ENCODE results near the gene GATAD2B.

The GATAD2B gene

DNA sequence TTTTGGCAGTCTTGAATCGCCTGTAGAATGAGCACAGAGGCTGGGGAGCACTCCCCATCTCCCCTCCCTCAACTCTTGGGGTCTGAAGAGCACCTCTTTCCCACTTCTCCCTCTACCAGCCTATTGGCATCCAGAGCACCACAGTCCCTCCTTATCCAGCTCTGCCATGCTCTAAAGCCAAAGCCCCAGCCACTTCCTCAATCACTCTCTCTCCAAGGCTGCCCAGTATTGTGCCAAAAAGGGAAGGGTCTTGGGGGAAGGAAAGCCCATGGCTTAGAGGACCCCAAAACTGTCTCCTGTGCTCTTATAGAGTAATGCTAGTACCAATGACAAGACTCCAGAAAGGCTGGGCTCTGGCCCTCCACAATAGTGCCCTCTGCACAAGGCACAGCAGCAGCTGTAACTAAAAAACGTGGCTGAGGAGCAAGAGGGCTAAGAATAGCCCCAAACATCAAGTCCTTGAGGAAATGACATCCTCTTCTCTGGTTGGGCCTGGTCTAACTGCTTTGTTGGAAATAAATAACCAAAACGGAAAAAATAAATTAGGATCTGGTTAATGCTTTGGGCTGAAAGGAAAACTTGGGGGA, 119.2 kb downstream of the GATAD2B start (continued):
- TF ChIP-seq ZNF366 (tag by site-specific recombination; conservative IDR thresholded peaks at IDR 0.05), result no peak
- TF ChIP-seq, protein P1, sequence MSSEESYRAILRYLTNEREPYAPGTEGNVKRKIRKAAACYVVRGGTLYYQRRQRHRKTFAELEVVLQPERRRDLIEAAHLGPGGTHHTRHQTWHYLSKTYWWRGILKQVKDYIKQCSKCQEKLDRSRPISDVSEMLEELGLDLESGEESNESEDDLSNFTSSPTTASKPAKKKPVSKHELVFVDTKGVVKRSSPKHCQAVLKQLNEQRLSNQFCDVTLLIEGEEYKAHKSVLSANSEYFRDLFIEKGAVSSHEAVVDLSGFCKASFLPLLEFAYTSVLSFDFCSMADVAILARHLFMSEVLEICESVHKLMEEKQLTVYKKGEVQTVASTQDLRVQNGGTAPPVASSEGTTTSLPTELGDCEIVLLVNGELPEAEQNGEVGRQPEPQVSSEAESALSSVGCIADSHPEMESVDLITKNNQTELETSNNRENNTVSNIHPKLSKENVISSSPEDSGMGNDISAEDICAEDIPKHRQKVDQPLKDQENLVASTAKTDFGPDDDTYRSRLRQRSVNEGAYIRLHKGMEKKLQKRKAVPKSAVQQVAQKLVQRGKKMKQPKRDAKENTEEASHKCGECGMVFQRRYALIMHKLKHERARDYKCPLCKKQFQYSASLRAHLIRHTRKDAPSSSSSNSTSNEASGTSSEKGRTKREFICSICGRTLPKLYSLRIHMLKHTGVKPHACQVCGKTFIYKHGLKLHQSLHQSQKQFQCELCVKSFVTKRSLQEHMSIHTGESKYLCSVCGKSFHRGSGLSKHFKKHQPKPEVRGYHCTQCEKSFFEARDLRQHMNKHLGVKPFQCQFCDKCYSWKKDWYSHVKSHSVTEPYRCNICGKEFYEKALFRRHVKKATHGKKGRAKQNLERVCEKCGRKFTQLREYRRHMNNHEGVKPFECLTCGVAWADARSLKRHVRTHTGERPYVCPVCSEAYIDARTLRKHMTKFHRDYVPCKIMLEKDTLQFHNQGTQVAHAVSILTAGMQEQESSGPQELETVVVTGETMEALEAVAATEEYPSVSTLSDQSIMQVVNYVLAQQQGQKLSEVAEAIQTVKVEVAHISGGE (tag by site-specific recombination; conservative IDR thresholded peaks at IDR 0.05; ENCODE audit: low read depth), result no peak
- TF ChIP-seq, protein P2, sequence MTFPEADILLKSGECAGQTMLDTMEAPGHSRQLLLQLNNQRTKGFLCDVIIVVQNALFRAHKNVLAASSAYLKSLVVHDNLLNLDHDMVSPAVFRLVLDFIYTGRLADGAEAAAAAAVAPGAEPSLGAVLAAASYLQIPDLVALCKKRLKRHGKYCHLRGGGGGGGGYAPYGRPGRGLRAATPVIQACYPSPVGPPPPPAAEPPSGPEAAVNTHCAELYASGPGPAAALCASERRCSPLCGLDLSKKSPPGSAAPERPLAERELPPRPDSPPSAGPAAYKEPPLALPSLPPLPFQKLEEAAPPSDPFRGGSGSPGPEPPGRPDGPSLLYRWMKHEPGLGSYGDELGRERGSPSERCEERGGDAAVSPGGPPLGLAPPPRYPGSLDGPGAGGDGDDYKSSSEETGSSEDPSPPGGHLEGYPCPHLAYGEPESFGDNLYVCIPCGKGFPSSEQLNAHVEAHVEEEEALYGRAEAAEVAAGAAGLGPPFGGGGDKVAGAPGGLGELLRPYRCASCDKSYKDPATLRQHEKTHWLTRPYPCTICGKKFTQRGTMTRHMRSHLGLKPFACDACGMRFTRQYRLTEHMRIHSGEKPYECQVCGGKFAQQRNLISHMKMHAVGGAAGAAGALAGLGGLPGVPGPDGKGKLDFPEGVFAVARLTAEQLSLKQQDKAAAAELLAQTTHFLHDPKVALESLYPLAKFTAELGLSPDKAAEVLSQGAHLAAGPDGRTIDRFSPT (tag by site-specific recombination; IDR thresholded peaks at IDR 0.05), result no peak
- TF ChIP-seq SETDB1 (IDR thresholded peaks at IDR 0.05; ENCODE audit: insufficient read length, low read length), result no peak

DNA sequence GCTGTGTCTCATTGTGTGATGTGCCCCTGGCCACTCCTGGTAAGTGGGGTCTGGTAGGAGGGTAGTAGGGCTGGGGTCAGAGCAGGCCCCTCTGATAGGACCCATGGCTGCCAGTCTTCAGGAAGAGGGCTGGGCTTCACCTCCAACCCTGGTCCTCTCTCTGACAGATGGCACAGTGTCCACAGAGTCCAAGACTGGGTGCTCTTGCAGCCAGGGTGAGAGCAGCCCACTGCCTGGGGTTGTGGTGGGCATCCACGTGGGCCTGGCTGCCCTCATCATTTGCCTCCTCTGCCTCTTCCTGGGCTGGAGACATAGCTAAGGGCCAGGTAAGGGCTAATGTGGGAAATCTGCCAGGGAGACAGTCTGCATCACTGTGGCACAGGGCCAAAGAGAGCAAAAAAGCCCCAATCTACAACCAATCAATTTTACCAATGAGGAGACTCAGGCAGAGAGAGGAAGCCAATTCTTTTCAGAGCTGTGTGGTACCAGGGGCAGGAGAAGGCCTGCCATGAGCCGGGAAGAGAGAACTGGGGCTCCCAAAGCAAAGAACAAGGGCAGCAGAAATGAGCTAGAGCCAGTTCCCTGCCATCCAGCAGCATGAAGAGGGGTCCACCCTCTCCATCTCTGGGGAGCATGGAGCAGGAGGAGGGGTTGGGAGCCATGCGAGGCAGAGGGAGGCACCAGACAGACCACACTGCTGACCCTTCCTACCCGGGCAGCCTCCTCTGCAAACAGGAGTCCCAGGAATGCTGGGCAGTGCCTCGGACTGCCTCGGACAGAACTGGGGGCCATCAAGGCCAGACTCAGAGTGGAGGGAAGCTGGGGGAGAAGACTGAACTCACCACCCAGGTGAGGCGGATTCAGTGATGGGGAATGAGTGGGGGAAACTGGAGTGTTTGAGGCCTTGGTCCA, 120.7 kb downstream of the GATAD2B start:
- H3K9me3 ChIP-seq (ENCODE audit: control insufficient read depth, insufficient read depth, low read depth, low read length), result no peaks in the 10 kb centered on the region
- H3K4me1 ChIP-seq (ENCODE audit: control insufficient read depth, insufficient read depth, low read length), result no peaks in the 10 kb centered on the region
- POLR2A ChIA-PET, result interaction anchor here (0.5 to 1.0 kb wide), 2 partner anchors 163 to 188 kb away, joined by 3 to 4 read pairs; no protein-coding TSS in a partner anchor
- no peak overlapping the region for H3K4me3 ChIP-seq (ENCODE audit: low read depth, low read length)
- peaks cover 0 to 23% of the 10 kb centered on the region in 2 experiments; a peak in 1 of 3 replicates for H3K36me3 ChIP-seq (ENCODE audit: control insufficient read depth in 2 of 2, insufficient read depth in 1 of 2, low read length in 2 of 2)
- no peak overlapping the region for H3K27ac ChIP-seq (ENCODE audit: extremely low read depth, low read depth, low read length)
- CTCF ChIA-PET, result interaction anchor here (0.6 to 3.1 kb wide), 4 partner anchors 10 to 447 kb away, joined by 3 to 19 read pairs (median 3); partner anchors contain the start of gene RAB13
- no peak for TF ChIP-seq ZFP3 (tag by site-specific recombination; IDR thresholded peaks at IDR 0.05; ENCODE audit: low read depth)
- TF ChIP-seq, protein P3, sequence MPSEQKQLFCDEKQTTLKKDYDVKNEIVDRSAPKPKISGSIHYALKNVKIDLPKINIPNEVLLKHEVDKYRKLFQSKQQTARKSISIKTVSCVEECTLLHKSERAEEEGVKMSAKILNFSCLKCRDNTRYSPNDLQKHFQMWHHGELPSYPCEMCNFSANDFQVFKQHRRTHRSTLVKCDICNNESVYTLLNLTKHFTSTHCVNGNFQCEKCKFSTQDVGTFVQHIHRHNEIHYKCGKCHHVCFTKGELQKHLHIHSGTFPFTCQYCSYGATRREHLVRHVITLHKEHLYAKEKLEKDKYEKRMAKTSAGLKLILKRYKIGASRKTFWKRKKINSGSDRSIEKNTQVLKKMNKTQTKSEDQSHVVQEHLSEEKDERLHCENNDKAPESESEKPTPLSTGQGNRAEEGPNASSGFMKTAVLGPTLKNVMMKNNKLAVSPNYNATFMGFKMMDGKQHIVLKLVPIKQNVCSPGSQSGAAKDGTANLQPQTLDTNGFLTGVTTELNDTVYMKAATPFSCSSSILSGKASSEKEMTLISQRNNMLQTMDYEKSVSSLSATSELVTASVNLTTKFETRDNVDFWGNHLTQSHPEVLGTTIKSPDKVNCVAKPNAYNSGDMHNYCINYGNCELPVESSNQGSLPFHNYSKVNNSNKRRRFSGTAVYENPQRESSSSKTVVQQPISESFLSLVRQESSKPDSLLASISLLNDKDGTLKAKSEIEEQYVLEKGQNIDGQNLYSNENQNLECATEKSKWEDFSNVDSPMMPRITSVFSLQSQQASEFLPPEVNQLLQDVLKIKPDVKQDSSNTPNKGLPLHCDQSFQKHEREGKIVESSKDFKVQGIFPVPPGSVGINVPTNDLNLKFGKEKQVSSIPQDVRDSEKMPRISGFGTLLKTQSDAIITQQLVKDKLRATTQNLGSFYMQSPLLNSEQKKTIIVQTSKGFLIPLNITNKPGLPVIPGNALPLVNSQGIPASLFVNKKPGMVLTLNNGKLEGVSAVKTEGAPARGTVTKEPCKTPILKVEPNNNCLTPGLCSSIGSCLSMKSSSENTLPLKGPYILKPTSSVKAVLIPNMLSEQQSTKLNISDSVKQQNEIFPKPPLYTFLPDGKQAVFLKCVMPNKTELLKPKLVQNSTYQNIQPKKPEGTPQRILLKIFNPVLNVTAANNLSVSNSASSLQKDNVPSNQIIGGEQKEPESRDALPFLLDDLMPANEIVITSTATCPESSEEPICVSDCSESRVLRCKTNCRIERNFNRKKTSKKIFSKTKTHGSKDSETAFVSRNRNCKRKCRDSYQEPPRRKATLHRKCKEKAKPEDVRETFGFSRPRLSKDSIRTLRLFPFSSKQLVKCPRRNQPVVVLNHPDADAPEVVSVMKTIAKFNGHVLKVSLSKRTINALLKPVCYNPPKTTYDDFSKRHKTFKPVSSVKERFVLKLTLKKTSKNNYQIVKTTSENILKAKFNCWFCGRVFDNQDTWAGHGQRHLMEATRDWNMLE (tag by site-specific recombination; conservative IDR thresholded peaks at IDR 0.05; ENCODE audit: low read depth), result no peak
- TF ChIP-seq, protein P4, sequence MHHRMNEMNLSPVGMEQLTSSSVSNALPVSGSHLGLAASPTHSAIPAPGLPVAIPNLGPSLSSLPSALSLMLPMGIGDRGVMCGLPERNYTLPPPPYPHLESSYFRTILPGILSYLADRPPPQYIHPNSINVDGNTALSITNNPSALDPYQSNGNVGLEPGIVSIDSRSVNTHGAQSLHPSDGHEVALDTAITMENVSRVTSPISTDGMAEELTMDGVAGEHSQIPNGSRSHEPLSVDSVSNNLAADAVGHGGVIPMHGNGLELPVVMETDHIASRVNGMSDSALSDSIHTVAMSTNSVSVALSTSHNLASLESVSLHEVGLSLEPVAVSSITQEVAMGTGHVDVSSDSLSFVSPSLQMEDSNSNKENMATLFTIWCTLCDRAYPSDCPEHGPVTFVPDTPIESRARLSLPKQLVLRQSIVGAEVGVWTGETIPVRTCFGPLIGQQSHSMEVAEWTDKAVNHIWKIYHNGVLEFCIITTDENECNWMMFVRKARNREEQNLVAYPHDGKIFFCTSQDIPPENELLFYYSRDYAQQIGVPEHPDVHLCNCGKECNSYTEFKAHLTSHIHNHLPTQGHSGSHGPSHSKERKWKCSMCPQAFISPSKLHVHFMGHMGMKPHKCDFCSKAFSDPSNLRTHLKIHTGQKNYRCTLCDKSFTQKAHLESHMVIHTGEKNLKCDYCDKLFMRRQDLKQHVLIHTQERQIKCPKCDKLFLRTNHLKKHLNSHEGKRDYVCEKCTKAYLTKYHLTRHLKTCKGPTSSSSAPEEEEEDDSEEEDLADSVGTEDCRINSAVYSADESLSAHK (tag by site-specific recombination; IDR thresholded peaks at IDR 0.05), result no peak
- no peak for TF ChIP-seq EGR2 (tag by site-specific recombination; IDR thresholded peaks at IDR 0.05; ENCODE audit: low read depth)
- no peak for TF ChIP-seq ZNF677 (tag by site-specific recombination; IDR thresholded peaks at IDR 0.05)
- TF ChIP-seq ZFP37 (tag by site-specific recombination; IDR thresholded peaks at IDR 0.05), result no peak
- TF ChIP-seq, protein P5, sequence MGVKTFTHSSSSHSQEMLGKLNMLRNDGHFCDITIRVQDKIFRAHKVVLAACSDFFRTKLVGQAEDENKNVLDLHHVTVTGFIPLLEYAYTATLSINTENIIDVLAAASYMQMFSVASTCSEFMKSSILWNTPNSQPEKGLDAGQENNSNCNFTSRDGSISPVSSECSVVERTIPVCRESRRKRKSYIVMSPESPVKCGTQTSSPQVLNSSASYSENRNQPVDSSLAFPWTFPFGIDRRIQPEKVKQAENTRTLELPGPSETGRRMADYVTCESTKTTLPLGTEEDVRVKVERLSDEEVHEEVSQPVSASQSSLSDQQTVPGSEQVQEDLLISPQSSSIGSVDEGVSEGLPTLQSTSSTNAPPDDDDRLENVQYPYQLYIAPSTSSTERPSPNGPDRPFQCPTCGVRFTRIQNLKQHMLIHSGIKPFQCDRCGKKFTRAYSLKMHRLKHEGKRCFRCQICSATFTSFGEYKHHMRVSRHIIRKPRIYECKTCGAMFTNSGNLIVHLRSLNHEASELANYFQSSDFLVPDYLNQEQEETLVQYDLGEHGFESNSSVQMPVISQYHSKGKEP (tag by site-specific recombination; IDR thresholded peaks at IDR 0.05), result no peak
- TF ChIP-seq SETDB1 (IDR thresholded peaks at IDR 0.05; ENCODE audit: insufficient read length, low read length), result no peak
- TF ChIP-seq ZNF274 (IDR thresholded peaks at IDR 0.05; ENCODE audit: low read length), result no peak
- no peak for TF ChIP-seq ZNF274 (tag by site-specific recombination; IDR thresholded peaks at IDR 0.05; ENCODE audit: borderline replicate concordance)
- no peak for TF ChIP-seq ZNF555 (tag by site-specific recombination; conservative IDR thresholded peaks at IDR 0.05)
- no peak for TF ChIP-seq ZNF174 (tag by site-specific recombination; IDR thresholded peaks at IDR 0.05)
- TF ChIP-seq SP3 (tag by site-specific recombination; IDR thresholded peaks at IDR 0.05), result no peak
- TF ChIP-seq ZBTB7A (tag by site-specific recombination; IDR thresholded peaks at IDR 0.05; ENCODE audit: low read depth), result no peak
- TF ChIP-seq SCRT2 (tag by site-specific recombination; IDR thresholded peaks at IDR 0.05), result no peak
- TF ChIP-seq ZNF623 (tag by site-specific recombination; IDR thresholded peaks at IDR 0.05), result no peak
